ENCODE measurements around the gene CXCR3.
A peak's percentile ranks its signal among the peaks of the same experiment; 100 is the strongest.
"Not testable (repeated sequence)": the region's sequence is repeated elsewhere in the genome, so short reads cannot be mapped to it uniquely, and the experiment has no call there.

Gene CXCR3

DNA sequence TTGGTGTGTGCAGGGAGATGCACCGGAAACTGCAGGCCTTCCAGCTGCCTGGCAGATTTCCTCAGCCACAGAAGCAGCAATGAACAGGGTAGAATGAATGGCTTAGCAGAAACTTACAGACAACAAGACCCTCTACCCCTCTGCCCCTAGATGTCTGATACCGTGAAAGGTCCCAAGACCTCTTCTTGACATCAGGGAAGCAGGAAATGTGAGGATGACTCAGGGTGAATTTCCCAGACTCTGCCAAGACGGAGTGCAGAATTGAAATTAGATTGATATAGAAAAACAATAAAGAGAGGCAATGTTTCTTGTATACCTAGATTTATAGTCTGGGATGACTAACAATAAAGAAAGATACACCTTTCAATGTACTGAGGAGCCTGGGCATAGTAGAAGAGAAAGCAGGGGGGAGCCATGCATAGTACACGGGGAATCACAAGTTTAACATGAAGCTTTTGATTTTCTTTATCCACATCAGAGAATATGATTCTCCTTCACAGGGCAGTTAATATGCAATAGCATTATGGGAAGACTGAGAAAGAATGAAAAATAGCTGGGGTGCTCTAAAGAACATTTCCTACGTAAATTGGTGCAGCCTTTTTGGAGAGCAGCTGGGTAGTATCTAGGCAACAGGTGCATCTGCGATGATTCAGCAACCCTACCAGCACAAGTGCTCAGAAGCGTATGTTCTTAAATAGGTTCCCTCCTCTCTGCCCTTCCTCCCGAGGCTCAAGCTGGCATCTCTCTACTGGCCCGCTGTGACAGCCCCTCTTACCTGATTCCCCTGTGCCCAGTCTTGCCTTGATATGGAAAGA, 18.3 kb upstream of the CXCR3 start:
- no peak for DNase-seq

- no peak for DNase-seq
Observed at GRCh38 chrX:71634366-71634765, 16.1 kb upstream of the CXCR3 start.

DNA sequence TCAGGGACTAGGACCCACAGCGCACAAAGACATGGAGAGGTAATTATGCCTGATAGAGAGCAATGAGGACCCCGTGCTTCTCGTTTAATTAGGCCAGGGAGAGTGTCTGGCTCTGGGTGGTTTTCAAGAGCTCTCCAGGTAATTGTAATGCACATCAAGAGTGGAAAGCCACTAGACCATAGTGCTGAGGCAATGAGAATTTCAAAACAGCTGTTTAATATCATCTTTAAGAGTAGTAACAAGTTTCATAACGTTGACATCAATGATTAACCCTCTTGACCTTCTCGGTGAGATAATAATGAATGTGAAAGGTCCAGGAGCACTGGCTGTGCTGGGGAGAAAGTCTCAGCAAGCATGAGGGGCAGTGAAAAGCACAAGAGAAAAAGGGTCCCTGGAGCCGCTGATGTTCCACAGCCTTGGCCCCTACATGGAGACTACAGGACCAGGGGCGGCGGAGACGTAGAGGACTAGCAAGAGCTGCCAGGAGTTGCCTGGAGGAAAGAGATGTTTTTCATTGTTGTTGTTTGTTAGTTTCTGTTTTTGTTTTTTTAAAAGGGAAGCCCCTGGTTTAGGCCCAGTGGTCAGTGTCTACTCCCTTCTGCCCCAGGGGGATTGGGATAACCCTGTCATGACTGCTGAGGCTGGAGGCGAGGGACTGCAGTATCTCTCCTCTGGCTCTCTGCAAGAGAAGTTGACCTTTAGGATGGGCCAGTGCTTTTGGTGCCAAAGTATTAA, 14.8 kb upstream of the CXCR3 start:
- DNase-seq = no peak

DNA sequence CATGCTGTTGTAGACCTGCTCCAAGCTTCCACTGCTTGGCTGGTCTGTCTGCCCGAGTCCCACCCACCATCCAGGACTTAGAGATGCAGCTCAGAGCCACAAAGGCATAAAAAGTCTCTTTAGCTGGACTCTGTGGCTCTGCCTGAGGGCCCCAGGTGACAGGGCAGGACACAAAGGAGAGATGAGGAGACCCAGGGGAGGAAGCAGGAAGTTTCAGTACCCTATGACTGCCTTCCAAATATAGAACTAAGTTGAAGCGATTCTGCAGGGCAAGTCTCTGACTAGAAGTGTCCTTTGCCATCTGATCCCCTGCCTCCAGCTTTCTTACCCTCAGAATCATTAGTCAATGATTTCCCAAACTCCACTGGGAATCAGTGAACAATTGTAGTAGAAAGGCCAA, 11.2 kb upstream of the CXCR3 start:
- DNase-seq = no peak

DNA sequence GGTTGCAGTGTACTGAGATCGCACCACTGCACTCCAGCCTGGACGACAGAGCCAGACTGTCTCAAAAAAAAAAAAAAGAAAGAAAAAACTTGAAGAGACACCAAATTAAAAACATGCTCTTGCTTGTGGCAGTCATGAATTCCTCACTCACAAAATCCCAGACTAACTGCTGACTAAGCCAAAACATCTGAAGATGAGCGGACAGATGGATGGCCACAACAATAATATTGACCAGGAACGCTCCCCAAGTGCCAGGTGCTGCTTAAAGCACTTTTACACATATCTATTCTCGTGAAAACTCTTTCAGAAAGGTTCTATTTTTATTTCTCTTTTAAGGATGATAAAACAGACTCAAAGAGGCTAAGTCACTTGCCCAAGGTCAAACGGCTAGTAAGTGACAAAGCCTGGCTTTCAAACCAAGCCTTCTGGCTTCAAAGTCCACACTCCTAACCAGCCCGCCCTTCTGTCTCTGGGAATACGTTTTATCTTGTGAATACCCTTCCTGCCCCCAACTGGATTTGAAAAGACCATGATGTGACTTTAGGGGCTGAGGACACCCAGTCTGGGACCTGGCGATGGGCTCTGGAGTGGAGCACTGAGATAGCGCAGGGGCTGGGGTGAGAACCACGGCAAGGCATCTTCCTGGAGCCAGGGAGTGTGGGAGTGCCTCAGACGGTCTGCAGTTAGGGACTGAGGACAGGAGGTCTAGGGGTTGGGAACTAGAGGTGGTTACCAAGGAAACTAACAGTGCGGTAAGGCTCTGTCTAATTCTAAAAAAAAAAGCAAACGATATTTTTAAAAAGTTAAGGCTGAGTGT, 9.5 kb upstream of the CXCR3 start:
- no peak for DNase-seq

- no peak for DNase-seq
Observed at GRCh38 chrX:71626576-71626975, 8.3 kb upstream of the CXCR3 start.

- DNase-seq = no peak
Observed at GRCh38 chrX:71625471-71625870, 7.2 kb upstream of the CXCR3 start.

DNA sequence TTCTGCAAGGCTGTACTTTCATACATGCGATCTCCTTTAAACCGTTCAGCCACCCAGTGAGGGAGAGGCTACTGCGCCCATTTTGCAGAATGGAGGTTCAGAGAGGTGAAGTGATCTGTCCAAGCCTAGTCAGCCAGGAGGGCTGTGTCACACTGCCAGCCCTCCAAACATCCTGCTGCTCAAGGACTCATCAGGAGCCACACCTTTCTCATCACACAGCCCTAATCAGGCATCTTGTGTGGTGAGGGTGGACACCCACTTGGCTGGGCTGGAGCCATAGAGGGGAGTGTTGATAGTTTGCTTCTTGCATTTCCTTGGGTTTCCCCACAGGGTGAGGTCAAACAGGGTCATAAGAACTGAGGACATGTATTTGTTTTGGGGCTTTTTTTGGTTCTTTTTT, 5.4 kb upstream of the CXCR3 start:
- DNase-seq = no peak

- peak; percentile 18 for DNase-seq
Observed at GRCh38 chrX:71622576-71623450, 4.5 kb upstream of the CXCR3 start.

DNA sequence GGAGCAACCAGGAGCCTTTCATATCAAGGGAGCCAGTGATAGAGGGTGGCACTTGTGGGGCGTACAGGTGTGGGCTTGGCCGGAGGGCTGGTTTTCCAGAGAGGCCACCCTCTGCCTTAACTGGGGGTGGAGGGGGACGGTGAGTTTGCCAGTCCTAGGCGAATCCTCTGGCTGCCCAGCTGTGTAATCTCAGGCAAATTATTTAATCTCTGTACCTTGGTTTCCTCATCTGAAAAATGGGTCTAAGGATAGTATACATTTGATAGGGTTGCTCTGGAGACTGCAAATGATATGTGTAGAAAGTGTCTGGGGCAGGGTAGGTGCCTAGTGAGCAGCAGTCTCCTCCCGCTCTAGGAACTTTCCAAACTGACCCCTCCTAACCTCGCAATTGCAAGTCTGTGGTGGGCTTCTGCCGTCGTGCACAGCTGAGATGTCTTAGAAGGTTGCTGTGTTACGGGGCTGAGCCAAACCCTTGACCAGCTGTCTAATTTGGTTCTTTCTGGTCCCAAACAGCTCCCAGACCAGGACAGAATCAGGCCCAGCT, 3.8 kb upstream of the CXCR3 start:
- no peak for DNase-seq

GRCh38 chrX:71621603-71622002, 3.3 kb upstream of the CXCR3 start:
- no peak for DNase-seq

- no peak for DNase-seq
Observed at GRCh38 chrX:71619986-71620385, 1.7 kb upstream of the CXCR3 start.

- peak; percentile 28 for DNase-seq
Observed at GRCh38 chrX:71619193-71619592, 882 bp upstream of the CXCR3 start.

DNA sequence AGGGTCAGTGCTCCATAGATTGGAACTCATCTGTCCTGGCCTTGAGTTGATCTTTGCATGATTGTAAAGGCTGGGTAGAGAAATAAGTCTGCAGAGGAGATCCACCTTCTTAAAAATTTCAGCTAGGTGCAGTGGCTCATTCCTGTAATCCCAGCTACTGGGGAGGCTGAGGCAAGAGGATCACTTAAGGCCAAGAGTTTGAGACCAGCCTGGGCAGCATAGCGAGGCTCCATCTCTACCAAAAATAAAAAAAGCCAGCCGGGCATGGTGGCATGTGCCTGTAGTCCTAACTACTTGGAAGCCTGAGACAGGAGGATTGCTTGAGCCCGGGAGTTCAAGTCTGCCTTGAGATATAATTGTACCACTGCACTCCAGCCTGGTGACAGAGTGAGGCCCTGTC, 476 bp upstream of the CXCR3 start:
- no peak for DNase-seq

DNA sequence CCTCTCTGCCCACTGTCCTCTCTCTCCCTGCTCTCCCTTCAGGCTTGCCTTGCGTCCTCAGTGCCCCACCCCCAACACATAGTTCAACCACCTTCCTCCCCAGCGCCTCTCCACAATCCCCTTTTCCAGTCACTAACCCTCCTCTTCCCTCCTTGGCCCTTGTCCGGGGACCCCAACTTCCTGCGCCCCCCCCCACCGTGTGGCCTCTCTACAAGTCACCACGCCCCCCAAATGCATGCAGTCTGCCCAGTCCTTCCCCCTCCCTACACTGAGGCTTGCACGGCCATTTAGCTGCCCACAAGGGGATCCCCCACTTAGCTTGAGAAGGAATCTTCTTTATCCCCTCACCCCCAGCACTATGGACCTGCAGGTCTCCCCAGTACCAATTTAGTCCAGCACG, 569 bp downstream of the CXCR3 start:
- no peak for DNase-seq

- no peak for DNase-seq
Observed at GRCh38 chrX:71616672-71617529, 1.4 kb downstream of the CXCR3 start.

DNA sequence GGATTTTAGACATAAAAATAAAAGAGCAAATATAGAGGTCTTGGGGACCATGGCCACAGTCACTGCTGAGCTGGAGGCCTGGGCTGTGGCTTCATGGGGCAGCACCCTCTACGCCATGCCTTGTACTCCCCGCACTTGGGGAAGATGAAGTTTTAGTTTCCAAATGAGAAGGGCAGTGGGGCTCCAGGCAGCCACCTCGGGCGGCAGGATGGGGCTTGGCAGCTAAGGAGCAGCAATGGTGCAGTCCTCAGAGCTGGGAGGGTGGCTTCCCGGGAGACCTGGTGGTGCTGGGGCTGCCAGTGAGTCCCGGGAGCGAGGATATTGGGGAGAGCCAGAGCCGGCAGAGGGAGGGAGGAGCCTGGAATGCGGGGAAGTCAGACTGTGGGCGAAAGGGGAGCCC, 2.4 kb downstream of the CXCR3 start:
- no peak for DNase-seq

- DNase-seq = no peak
Observed at GRCh38 chrX:71615056-71615455, 3.3 kb downstream of the CXCR3 start.

DNA sequence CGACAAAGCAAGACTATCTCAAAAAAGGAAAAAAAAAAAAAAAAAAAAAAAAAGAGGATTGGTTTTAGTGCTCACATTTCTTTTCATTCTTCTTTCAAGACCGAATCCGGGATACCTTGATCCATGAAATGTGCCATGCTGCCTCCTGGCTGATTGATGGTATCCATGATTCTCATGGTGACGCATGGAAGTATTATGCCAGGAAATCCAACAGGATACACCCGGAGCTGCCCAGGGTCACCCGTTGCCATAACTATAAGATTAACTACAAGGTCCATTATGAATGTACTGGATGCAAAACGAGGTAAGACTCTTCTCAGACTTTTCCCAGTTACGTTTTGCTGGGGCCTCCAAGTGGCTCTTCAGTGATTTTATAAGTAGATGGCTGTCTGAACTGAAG, 6.1 kb downstream of the CXCR3 start:
- no peak for DNase-seq

- DNase-seq = not testable (repeated sequence)
Observed at GRCh38 chrX:71611736-71612135, 6.6 kb downstream of the CXCR3 start.

- DNase-seq = no peak
Observed at GRCh38 chrX:71609095-71609750, 9.1 kb downstream of the CXCR3 start.

Data from activated CD4-positive, alpha-beta T cell treated with anti-CD3 and anti-CD28 coated beads for 1 hour (primary cell).